ENCODE data around the gene EMC6.

DNA sequence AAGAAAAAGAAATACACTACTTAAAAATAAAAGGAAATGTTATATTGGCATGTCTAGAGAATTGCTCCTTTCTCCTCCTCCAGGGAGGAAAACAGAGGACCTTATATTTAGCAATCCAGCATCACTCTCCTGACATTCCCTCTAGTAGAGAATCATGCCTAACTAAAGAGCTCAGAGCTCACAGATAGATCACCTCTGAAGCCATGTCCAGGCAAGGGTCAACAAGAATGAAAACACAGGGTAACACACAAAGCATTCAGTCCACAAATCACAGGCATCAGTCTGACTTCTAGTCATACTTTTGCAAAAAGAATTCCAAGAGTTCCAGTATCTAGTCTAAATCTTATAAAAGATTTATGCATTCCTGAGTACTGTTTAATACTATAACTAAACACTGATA lies 50.7 kb downstream of the EMC6 start:
- TF ChIP-seq, protein P1, sequence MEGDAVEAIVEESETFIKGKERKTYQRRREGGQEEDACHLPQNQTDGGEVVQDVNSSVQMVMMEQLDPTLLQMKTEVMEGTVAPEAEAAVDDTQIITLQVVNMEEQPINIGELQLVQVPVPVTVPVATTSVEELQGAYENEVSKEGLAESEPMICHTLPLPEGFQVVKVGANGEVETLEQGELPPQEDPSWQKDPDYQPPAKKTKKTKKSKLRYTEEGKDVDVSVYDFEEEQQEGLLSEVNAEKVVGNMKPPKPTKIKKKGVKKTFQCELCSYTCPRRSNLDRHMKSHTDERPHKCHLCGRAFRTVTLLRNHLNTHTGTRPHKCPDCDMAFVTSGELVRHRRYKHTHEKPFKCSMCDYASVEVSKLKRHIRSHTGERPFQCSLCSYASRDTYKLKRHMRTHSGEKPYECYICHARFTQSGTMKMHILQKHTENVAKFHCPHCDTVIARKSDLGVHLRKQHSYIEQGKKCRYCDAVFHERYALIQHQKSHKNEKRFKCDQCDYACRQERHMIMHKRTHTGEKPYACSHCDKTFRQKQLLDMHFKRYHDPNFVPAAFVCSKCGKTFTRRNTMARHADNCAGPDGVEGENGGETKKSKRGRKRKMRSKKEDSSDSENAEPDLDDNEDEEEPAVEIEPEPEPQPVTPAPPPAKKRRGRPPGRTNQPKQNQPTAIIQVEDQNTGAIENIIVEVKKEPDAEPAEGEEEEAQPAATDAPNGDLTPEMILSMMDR (conservative IDR thresholded peaks at IDR 0.05) = no peak
- TF ChIP-seq ZFX (IDR thresholded peaks at IDR 0.05) = no peak
